K562 (cell line): ENCODE data around the gene CDH12. TPM values are rescaled to one million over a fixed set of nuclear protein-coding genes. Genes with fewer than 3 reads are reported as not detected.

ENCODE experiments used
- ATAC-seq: fragments of 200-7000 bp; cut with Tn5 transposase; 3 replicates; pipeline ENCODE4 v1.9.1; 2020; ENCODE audit warnings: moderate library complexity
- BruUV-seq: library from RNA; stranded (reverse); fragments of 400-500 nt; replicated peaks from 2 replicates; lab custom pipeline; 2021; lab: Mats Ljungman, UMichigan
- CTCF ChIA-PET: fragments of 300-600 bp; formaldehyde crosslinking; extraction: SDS; loops from one replicate; lab custom pipeline; 2021; ENCODE audit warnings: low intra/inter-chr PET ratio; lab: Yijun Ruan, JAX
- POLR2A ChIA-PET: fragments of 300-600, 350-650 bp; sonication (Branson Sonifier 250); formaldehyde crosslinking; extraction: SDS; loops from one replicate; lab custom pipeline; 2021; ENCODE audit warnings: antibody characterized with exemption, inconsistent platforms; lab: Yijun Ruan, JAX
- DNase-seq, 4 experiments: peaks; one replicate each; pipeline versions ENCODE4 v3.0.0 to v3.0.0-alpha.2; 2011 to 2018; ENCODE audit warnings: low spot score in 3 of 4, mixed read lengths in 3 of 4; ENCODE audit errors: extremely low read depth in 1 of 4
- FAIRE-seq: peaks from 2 replicates; lab custom pipeline; 2011; peaks lifted over from hg19 to GRCh38; lab: Jason Lieb, UNC
- H2AFZ ChIP-seq: 2 replicates; pipeline ENCODE4 v1.6.0; 2011; ENCODE audit warnings: low read depth, low read length, control low read depth, inconsistent platforms
- H3K27ac ChIP-seq: fragments of 200-600 bp; 3 replicates; pipeline ENCODE4 v1.8.0; 2011; ENCODE audit warnings: low read depth, mild to moderate bottlenecking, control low read depth, inconsistent platforms, low read length, moderate library complexity, mixed read lengths; ENCODE audit errors: extremely low read depth
- H3K27me3 ChIP-seq, 2 experiments: fragments of 300-600 bp in 1 of 2; 2 replicates in 1 of 2; 3 replicates in 1 of 2; pipeline versions ENCODE4 v1.6.0 to v1.8.0; 2011; ENCODE audit warnings: inconsistent platforms in 2 of 2, low read length in 2 of 2, mild to moderate bottlenecking in 1 of 2, mixed read lengths in 1 of 2, moderate library complexity in 1 of 2; ENCODE audit not compliant: control insufficient read depth in 2 of 2, insufficient read depth in 2 of 2
- H3K36me3 ChIP-seq: fragments of 300-600 bp; 3 replicates; pipeline ENCODE4 v1.8.0; 2011; ENCODE audit warnings: mild to moderate bottlenecking, low read length, inconsistent platforms; ENCODE audit not compliant: control insufficient read depth, insufficient read depth
- H3K4me1 ChIP-seq, 2 experiments: fragments of 200-600 bp in 1 of 2; replicated peaks in 1 of 2; 2 replicates in 1 of 2; 3 replicates in 1 of 2; pipeline versions ENCODE4 v1.5.1 to v1.8.0; 2011; ENCODE audit warnings: inconsistent platforms in 2 of 2, low read length in 2 of 2, mild to moderate bottlenecking in 1 of 2, mixed read lengths in 1 of 2, moderate library complexity in 1 of 2; ENCODE audit not compliant: control insufficient read depth in 2 of 2, insufficient read depth in 2 of 2
- H3K4me2 ChIP-seq: 2 replicates; pipeline ENCODE4 v1.6.1; 2011; ENCODE audit warnings: low read length, control low read depth, inconsistent platforms, mixed read lengths; ENCODE audit not compliant: insufficient read depth
- H3K4me3 ChIP-seq: fragments of 200-600 bp; sonication (generic), shearing (Covaris generic); 2 replicates; pipeline ENCODE4 v1.5.1; 2016; ENCODE audit warnings: control low read depth, inconsistent platforms
- H3K79me2 ChIP-seq: fragments of 200-600 bp; 3 replicates; pipeline ENCODE4 v1.8.0; 2011; ENCODE audit warnings: low read length, inconsistent platforms; ENCODE audit not compliant: control insufficient read depth, insufficient read depth
- H3K9ac ChIP-seq, 2 experiments: 2 replicates each; pipeline versions ENCODE4 v1.6.0 to v1.6.1; 2011; ENCODE audit warnings: low read depth in 2 of 2, low read length in 2 of 2, control low read depth in 1 of 2, inconsistent platforms in 1 of 2, mild to moderate bottlenecking in 1 of 2, mixed read lengths in 1 of 2; ENCODE audit not compliant: insufficient read depth in 1 of 2
- H3K9me1 ChIP-seq: one replicate; pipeline ENCODE4 v1.6.0; 2011; ENCODE audit warnings: inconsistent platforms, mild to moderate bottlenecking, low read length, moderate library complexity; ENCODE audit not compliant: control insufficient read depth, insufficient read depth
- H3K9me3 ChIP-seq: replicated peaks from 2 replicates; pipeline ENCODE4 v1.5.1; 2011; ENCODE audit warnings: low read depth, low read length, inconsistent platforms; ENCODE audit not compliant: control insufficient read depth, insufficient read depth
- H4K20me1 ChIP-seq: replicated peaks from 2 replicates; pipeline ENCODE4 v1.6.1; 2011; ENCODE audit warnings: low read length, inconsistent platforms, mixed read lengths; ENCODE audit not compliant: control insufficient read depth, insufficient read depth
- ADNP ChIP-seq: fragments of 200-800 bp; sonication (Bioruptor generic); IDR thresholded peaks from 2 replicates; pipeline ENCODE4 v1.6.1; 2016; ENCODE audit warnings: missing genetic modification characterization, missing compliant biosample characterization
- ATF6 ChIP-seq: sonication (generic); formaldehyde crosslinking; IDR thresholded peaks from 2 replicates; pipeline ENCODE4 v1.4.0; 2020; ENCODE audit warnings: mild to moderate bottlenecking, missing genetic modification reagents
- BMI1 ChIP-seq: fragments of 150-350 bp; IDR thresholded peaks from 2 replicates; pipeline ENCODE4 v1.6.1; 2014; ENCODE audit warnings: low read length
- CHD2 ChIP-seq: IDR thresholded peaks from 2 replicates; pipeline ENCODE4 v1.6.1; 2011; ENCODE audit warnings: low read depth, low read length
- E2F5 ChIP-seq: sonication (generic); formaldehyde crosslinking; IDR thresholded peaks from 2 replicates; pipeline ENCODE4 v1.8.0; 2022; ENCODE audit warnings: mild to moderate bottlenecking, missing genetic modification reagents
- FOXP1 ChIP-seq: sonication (generic); formaldehyde crosslinking; IDR thresholded peaks from 2 replicates; pipeline ENCODE4 v1.8.0; 2022; ENCODE audit warnings: mild to moderate bottlenecking, missing genetic modification reagents
- HDAC8 ChIP-seq: fragments of 450-650 bp; IDR thresholded peaks from 2 replicates; pipeline ENCODE4 v1.6.1; 2016; ENCODE audit warnings: mild to moderate bottlenecking, missing genetic modification characterization, moderate library complexity, missing compliant biosample characterization
- HNRNPLL ChIP-seq: fragments of 200-400 bp; formaldehyde crosslinking; IDR thresholded peaks from 2 replicates; pipeline ENCODE4 v1.6.1; 2017; ENCODE audit warnings: low read length, low read depth, mild to moderate bottlenecking; ENCODE audit not compliant: poor library complexity, severe bottlenecking
- KAT8 ChIP-seq: fragments of 450-650 bp; IDR thresholded peaks from 2 replicates; pipeline ENCODE4 v1.6.1; 2016; ENCODE audit warnings: low read depth, mild to moderate bottlenecking
- MCM5 ChIP-seq: fragments of 450-650 bp; IDR thresholded peaks from 2 replicates; pipeline ENCODE4 v1.6.1; 2016; ENCODE audit warnings: low read depth
- TRIM25 ChIP-seq: fragments of 450-650 bp; IDR thresholded peaks from 2 replicates; pipeline ENCODE4 v1.7.0; 2016; ENCODE audit warnings: borderline replicate concordance
- ZBTB7A ChIP-seq: IDR thresholded peaks from 2 replicates; pipeline ENCODE4 v1.6.1; 2011; ENCODE audit warnings: low read depth, mild to moderate bottlenecking, low read length, moderate library complexity, borderline replicate concordance; ENCODE audit not compliant: control insufficient read depth
- ZNF197 ChIP-seq: fragments of 200-800 bp; sonication (Bioruptor generic); IDR thresholded peaks from 2 replicates; pipeline ENCODE4 v1.6.1; 2016; ENCODE audit warnings: low read depth, missing genetic modification characterization, missing compliant biosample characterization
- ZNF3 ChIP-seq: fragments of 250-450 bp; sonication (Bioruptor Pico); IDR thresholded peaks from 2 replicates; pipeline ENCODE4 v1.5.0; 2021; ENCODE audit warnings: mild to moderate bottlenecking, moderate library complexity
- WGBS: fragments of 100-300 bp; shearing (Covaris generic); methylation state at CpG from one replicate; pipeline ENCODE4 v1.1.6; 2016; ENCODE audit warnings: low coverage, mixed read lengths; ENCODE audit not compliant: insufficient coverage; ENCODE audit errors: missing lambda C conversion rate; 5-methylcytosine and 5-hydroxymethylcytosine counted together
- in situ Hi-C: fragments of 300-500 bp; cut with MboI; formaldehyde crosslinking; loops from 4 replicates; pipeline ENCODE4 v1.15.0; 2018; ENCODE audit warnings: inconsistent platforms, mixed read lengths
- intact Hi-C: fragments of 100-400 bp; cut with micrococcal nuclease; formaldehyde crosslinking; loops from 2 replicates; pipeline ENCODE4 v1.14.2; 2022
- polyA plus RNA-seq, 8 experiments: library from polyadenylated mRNA; depleted of rRNA in 4 of 8; stranded (reverse) in 5 of 8; unstranded in 3 of 8; fragments of >200 nt; fragmentation: Nextera tagmentation in 2 of 8; fragmentation: Illumina TruSeq in 1 of 8; extraction: Ambion mirVana in 2 of 8; extraction: Trizol in 1 of 8; gene quantifications; 2 replicates each; pipeline versions ENCODE4 v1.2.1 to v1.2.3, GENCODE V29; 2011 to 2014; ENCODE audit warnings: inconsistent platforms in 1 of 8, missing spikeins in 1 of 8
- total RNA-seq, 7 experiments: library from RNA; depleted of rRNA in 6 of 7; stranded (reverse); fragments of >200 nt in 6 of 7; fragmentation: Illumina TruSeq in 2 of 7; extraction: Trizol in 2 of 7; gene quantifications; 2 replicates each; pipeline versions ENCODE4 v1.2.1 to v1.2.3, GENCODE V29; 2011 to 2021; ENCODE audit warnings: low replicate concordance in 1 of 7

CDH12 gene
- total and polyA plus RNA-seq, 9 of the 15 experiments (the other 6 are each of a cell fraction or from before 2014, with no cell fraction given): 0.03 to 1.7 (median 0.37) TPM

GRCh38 chr5:22557251-22557650, 295.9 kb downstream of the CDH12 start:
- Histone ChIP-seq H3K9me3 (peaks cover 2% of the 10 kb centered on the region; the same call in 1 of the 2 replicates), H4K20me1 (no peaks in the 10 kb centered on the region), H3K79me2 (no peaks in the 10 kb centered on the region), H3K9ac (no peak overlapping the region), H2AFZ (no peak overlapping the region), H3K36me3 (no peaks in the 10 kb centered on the region), H3K4me2 (no peak overlapping the region), H3K9me1 (no peaks in the 10 kb centered on the region), H3K4me1 (no peaks in the 10 kb centered on the region), H3K4me3 (no peak overlapping the region), H3K27ac (no peak overlapping the region), H3K27me3 (no peaks in the 10 kb centered on the region)
- intact Hi-C loops (no loop called here), in situ Hi-C loops (no loop called here)
- no peak for ATAC-seq
- FAIRE-seq: no peak
- BruUV-seq: no TSS peak
- ChIA-PET CTCF (no interaction called here), POLR2A (no interaction called here)
- TF ChIP-seq MCM5 (no peak), TRIM25 (no peak), ADNP (no peak), CHD2 (no peak), KAT8 (no peak), ZBTB7A (no peak), FOXP1 (no peak), ZNF3 (CRISPR knock-in tag) (no peak), HDAC8 (tag) (no peak), ATF6 (CRISPR knock-in tag) (no peak), BMI1 (no peak), HNRNPLL (no peak), ZNF197 (CRISPR knock-in tag) (no peak), E2F5 (CRISPR knock-in tag) (no peak)
- no peak for DNase-seq
- 4% methylated on average over 6 of the region's 6 CpGs for whole genome bisulfite sequencing
